ENCODE measurements around the gene SLC6A3. TPM values are rescaled to one million over a fixed set of nuclear protein-coding genes. Genes with fewer than 3 reads are reported as not detected.

Gene SLC6A3
- total and polyA plus RNA-seq, 9 of the 15 experiments (the other 6 are each of a cell fraction or from before 2014, with no cell fraction given): not detected

DNA sequence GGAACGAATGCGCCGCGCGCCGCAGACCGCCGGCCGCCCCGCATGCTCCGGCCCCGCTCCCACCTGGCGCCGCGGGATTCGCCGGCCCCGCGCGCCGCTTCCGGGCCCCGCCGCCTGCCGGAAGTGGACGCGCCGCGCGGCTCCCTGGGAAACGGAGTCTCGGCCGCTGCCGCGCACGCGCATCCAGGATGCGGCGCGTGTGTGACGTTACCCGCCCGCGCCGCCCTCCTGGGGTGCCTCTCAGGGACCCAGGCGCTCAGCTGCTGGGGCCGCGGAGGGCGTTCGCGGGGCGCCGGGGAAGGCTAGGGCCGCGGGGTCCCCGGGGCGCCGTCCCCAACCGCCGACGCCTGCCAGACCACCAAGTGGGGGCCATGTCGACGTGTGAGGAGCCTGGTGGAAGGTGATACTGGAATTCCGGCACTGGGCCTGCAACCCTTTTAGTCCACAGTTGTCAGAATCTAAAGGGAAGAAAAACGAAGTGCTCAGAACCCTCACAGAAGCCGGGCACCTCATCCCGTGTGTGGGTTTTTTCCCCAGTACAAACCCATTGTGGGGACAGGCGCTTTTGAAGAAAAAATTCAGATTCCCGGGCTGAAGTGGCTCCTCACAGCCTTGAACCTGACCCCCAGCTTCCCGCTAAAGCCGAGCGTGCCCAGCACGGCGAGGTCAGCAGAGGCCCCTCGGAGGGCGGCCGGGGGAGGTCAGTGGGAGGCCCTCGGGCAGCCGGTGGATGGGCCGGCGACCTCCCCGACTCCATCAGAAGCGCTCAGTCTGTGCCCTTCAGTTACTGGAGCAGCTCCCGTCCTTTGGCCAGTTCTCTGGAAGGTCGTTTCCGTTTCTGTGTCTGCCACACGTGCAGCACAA, 100.0 kb downstream of the SLC6A3 start, which contains the start of gene CLPTM1L (continued):
- TF ChIP-seq, protein P1, sequence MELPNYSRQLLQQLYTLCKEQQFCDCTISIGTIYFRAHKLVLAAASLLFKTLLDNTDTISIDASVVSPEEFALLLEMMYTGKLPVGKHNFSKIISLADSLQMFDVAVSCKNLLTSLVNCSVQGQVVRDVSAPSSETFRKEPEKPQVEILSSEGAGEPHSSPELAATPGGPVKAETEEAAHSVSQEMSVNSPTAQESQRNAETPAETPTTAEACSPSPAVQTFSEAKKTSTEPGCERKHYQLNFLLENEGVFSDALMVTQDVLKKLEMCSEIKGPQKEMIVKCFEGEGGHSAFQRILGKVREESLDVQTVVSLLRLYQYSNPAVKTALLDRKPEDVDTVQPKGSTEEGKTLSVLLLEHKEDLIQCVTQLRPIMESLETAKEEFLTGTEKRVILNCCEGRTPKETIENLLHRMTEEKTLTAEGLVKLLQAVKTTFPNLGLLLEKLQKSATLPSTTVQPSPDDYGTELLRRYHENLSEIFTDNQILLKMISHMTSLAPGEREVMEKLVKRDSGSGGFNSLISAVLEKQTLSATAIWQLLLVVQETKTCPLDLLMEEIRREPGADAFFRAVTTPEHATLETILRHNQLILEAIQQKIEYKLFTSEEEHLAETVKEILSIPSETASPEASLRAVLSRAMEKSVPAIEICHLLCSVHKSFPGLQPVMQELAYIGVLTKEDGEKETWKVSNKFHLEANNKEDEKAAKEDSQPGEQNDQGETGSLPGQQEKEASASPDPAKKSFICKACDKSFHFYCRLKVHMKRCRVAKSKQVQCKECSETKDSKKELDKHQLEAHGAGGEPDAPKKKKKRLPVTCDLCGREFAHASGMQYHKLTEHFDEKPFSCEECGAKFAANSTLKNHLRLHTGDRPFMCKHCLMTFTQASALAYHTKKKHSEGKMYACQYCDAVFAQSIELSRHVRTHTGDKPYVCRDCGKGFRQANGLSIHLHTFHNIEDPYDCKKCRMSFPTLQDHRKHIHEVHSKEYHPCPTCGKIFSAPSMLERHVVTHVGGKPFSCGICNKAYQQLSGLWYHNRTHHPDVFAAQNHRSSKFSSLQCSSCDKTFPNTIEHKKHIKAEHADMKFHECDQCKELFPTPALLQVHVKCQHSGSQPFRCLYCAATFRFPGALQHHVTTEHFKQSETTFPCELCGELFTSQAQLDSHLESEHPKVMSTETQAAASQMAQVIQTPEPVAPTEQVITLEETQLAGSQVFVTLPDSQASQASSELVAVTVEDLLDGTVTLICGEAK (IDR thresholded peaks at IDR 0.05): peak; percentile 88
- TF ChIP-seq, protein P1 (CRISPR knock-in tag; IDR thresholded peaks at IDR 0.05): no peak
- TF ChIP-seq SP2 (IDR thresholded peaks at IDR 0.05; ENCODE audit: extremely low read depth, low read depth, low read length, poor library complexity, severe bottlenecking): no peak
- TF ChIP-seq NR2C2 (CRISPR knock-in tag; IDR thresholded peaks at IDR 0.05): no peak
- TF ChIP-seq NR2C2 (tag; IDR thresholded peaks at IDR 0.05): peak; percentile 78
- TF ChIP-seq, protein P2, sequence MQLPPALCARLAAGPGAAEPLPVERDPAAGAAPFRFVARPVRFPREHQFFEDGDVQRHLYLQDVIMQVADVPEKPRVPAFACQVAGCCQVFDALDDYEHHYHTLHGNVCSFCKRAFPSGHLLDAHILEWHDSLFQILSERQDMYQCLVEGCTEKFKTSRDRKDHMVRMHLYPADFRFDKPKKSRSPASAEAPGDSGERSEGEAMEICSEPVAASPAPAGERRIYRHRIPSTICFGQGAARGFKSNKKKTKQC (CRISPR knock-in tag; IDR thresholded peaks at IDR 0.05): peak; percentile 85; the same call in 1 of the 2 replicates
- TF ChIP-seq, protein P3, sequence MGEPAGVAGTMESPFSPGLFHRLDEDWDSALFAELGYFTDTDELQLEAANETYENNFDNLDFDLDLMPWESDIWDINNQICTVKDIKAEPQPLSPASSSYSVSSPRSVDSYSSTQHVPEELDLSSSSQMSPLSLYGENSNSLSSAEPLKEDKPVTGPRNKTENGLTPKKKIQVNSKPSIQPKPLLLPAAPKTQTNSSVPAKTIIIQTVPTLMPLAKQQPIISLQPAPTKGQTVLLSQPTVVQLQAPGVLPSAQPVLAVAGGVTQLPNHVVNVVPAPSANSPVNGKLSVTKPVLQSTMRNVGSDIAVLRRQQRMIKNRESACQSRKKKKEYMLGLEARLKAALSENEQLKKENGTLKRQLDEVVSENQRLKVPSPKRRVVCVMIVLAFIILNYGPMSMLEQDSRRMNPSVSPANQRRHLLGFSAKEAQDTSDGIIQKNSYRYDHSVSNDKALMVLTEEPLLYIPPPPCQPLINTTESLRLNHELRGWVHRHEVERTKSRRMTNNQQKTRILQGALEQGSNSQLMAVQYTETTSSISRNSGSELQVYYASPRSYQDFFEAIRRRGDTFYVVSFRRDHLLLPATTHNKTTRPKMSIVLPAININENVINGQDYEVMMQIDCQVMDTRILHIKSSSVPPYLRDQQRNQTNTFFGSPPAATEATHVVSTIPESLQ (CRISPR knock-in tag; IDR thresholded peaks at IDR 0.05): no peak
- TF ChIP-seq, protein P4, sequence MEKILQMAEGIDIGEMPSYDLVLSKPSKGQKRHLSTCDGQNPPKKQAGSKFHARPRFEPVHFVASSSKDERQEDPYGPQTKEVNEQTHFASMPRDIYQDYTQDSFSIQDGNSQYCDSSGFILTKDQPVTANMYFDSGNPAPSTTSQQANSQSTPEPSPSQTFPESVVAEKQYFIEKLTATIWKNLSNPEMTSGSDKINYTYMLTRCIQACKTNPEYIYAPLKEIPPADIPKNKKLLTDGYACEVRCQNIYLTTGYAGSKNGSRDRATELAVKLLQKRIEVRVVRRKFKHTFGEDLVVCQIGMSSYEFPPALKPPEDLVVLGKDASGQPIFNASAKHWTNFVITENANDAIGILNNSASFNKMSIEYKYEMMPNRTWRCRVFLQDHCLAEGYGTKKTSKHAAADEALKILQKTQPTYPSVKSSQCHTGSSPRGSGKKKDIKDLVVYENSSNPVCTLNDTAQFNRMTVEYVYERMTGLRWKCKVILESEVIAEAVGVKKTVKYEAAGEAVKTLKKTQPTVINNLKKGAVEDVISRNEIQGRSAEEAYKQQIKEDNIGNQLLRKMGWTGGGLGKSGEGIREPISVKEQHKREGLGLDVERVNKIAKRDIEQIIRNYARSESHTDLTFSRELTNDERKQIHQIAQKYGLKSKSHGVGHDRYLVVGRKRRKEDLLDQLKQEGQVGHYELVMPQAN (IDR thresholded peaks at IDR 0.05; ENCODE audit: borderline replicate concordance): peak; percentile 53; the same call in 1 of the 2 replicates
